Ovary (tissue), 3 donors: ENCODE measurements around the gene SF3A2.

Source experiments
- CTCF ChIP-seq, 3 donors: fragments of 450-650 bp in 2 of 3; fragments of 200-600 bp in 1 of 3; IDR thresholded peaks; one replicate each; pipeline versions ENCODE4 v1.5.1 to v1.8.0; 2016 to 2022; ENCODE audit warnings: antibody characterized with exemption in 3 of 3, mild to moderate bottlenecking in 1 of 3
- EP300 ChIP-seq: sonication (generic); formaldehyde crosslinking; IDR thresholded peaks from one replicate; pipeline ENCODE4 v1.6.1; 2017; ENCODE audit warnings: antibody characterized with exemption
- donor health status: DM: no; HTN: no; CAD: no.

- no peak for TF ChIP-seq CTCF (IDR thresholded peaks at IDR 0.05)
- TF ChIP-seq EP300, result no peak
These were observed 7.4 kb downstream of the SF3A2 start for GRCh38 chr19:2244125-2244411.
